IPS-NIHi11 (cell line): ENCODE data around the gene ZNF853.

ENCODE experiments used
- DNase-seq: peaks from one replicate; pipeline ENCODE4 v3.0.0; 2012; ENCODE audit warnings: mixed read lengths, low spot score

ZNF853 gene

GRCh38 chr7:6636741-6637543 is 21.5 kb downstream of the ZNF853 start, which contains the start of gene ZNF316:
TSS of gene ZNF316 (plus strand) at chr7:6637318. CDS start at chr7:6642410, 5,092 bp downstream.
- peak; percentile 79 for DNase-seq

GRCh38 chr7:6637544-6638229 is 22.3 kb downstream of the ZNF853 start:
- DNase-seq, result peak; percentile 88

GRCh38 chr7:6639032-6639431 is 23.6 kb downstream of the ZNF853 start:
- no peak for DNase-seq

- DNase-seq, result no peak
These were observed 24.2 kb downstream of the ZNF853 start for GRCh38 chr7:6639627-6640026.

- DNase-seq, result peak; percentile 72
These were observed 24.9 kb downstream of the ZNF853 start for GRCh38 chr7:6640246-6640721.

- DNase-seq, result no peak
These were observed 26.1 kb downstream of the ZNF853 start for GRCh38 chr7:6641305-6642035.

GRCh38 chr7:6642239-6642839 is 26.9 kb downstream of the ZNF853 start:
- DNase-seq, result no peak

GRCh38 chr7:6642861-6643640 is 27.6 kb downstream of the ZNF853 start:
- no peak for DNase-seq

- no peak for DNase-seq
These were observed 28.7 kb downstream of the ZNF853 start for GRCh38 chr7:6643915-6644625.

GRCh38 chr7:6644728-6645127 is 29.3 kb downstream of the ZNF853 start:
- DNase-seq, result no peak

GRCh38 chr7:6646465-6646864 is 31.1 kb downstream of the ZNF853 start:
- DNase-seq, result no peak

- no peak for DNase-seq
These were observed 31.7 kb downstream of the ZNF853 start for GRCh38 chr7:6647080-6647479.

GRCh38 chr7:6647541-6647940 is 32.1 kb downstream of the ZNF853 start:
- DNase-seq, result no peak

- DNase-seq, result no peak
These were observed 32.8 kb downstream of the ZNF853 start for GRCh38 chr7:6648066-6648814.

- no peak for DNase-seq
These were observed 33.4 kb downstream of the ZNF853 start for GRCh38 chr7:6648815-6649104.

GRCh38 chr7:6649241-6649961 is 34.0 kb downstream of the ZNF853 start:
- DNase-seq, result peak; percentile 4

- DNase-seq, result peak; percentile 2
These were observed 34.7 kb downstream of the ZNF853 start for GRCh38 chr7:6650086-6650485.

- DNase-seq, result peak; percentile 5
These were observed 35.2 kb downstream of the ZNF853 start for GRCh38 chr7:6650521-6651011.

GRCh38 chr7:6651851-6652445 is 36.5 kb downstream of the ZNF853 start:
- DNase-seq, result peak; percentile 2
